DND-41 (cell line): Measurements from ENCODE around the gene NAP1L4.

ENCODE experiments used
- EZH2 ChIP-seq: IDR thresholded peaks from 3 replicates; pipeline ENCODE4 v1.6.1; 2012; ENCODE audit warnings: borderline replicate concordance, low read depth, mild to moderate bottlenecking, moderate library complexity, low read length, inconsistent platforms; ENCODE audit not compliant: severe bottlenecking
- TF ChIP-seq, protein P1 (sequence below): IDR thresholded peaks from 2 replicates; pipeline ENCODE4 v1.5.1; 2012; ENCODE audit warnings: borderline replicate concordance, low read length, moderate library complexity, mild to moderate bottlenecking; ENCODE audit not compliant: poor library complexity, severe bottlenecking; ENCODE audit errors: extremely low read depth

DNA sequence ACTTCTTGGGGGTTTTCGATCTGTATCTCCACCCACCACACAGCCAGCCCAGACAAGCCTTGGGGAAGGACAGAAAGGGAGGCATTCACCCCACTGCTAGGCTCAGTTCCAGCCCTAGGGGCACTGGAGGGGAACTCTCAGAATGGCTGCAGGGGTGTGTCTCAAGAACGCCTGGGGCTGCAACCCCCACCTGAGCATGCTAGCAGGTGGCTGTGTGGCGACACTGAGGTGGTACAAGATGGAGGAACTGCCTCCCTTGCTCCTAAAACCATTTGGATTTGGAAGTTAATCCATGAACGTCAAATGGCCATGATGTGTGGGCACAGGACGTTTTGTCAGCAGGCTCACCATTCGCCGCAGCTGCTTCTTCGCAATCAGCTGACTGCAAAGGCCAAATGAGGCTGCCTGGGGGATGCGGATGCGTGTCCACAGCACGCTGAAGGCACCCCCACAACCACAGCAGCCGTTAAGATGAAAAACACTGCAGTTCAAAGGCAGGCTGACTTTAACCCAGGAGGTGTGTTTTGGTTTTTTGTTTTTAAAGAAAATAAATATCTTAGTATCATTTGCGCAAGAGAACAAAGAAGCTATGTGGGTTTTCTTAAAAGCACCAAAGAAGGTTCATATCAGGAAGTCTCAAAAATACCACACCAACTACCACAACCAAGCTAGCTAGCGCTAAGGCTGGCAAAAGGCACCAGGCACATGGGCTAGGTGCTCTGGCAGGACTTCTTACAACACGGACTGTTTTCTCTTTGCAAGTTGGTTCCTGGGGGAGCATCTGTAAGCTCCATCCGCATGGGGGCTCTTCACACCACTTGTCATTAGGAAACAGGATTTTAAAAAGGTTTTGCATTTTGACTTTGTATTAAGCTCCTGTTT is 22.2 kb upstream of the NAP1L4 start:
- TF ChIP-seq, protein P1, sequence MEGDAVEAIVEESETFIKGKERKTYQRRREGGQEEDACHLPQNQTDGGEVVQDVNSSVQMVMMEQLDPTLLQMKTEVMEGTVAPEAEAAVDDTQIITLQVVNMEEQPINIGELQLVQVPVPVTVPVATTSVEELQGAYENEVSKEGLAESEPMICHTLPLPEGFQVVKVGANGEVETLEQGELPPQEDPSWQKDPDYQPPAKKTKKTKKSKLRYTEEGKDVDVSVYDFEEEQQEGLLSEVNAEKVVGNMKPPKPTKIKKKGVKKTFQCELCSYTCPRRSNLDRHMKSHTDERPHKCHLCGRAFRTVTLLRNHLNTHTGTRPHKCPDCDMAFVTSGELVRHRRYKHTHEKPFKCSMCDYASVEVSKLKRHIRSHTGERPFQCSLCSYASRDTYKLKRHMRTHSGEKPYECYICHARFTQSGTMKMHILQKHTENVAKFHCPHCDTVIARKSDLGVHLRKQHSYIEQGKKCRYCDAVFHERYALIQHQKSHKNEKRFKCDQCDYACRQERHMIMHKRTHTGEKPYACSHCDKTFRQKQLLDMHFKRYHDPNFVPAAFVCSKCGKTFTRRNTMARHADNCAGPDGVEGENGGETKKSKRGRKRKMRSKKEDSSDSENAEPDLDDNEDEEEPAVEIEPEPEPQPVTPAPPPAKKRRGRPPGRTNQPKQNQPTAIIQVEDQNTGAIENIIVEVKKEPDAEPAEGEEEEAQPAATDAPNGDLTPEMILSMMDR: no peak
- TF ChIP-seq EZH2: no peak
